Measurements from ENCODE around the gene MARCHF4.
A peak's percentile ranks its signal among the peaks of the same experiment; 100 is the strongest.

MARCHF4 gene

GRCh38 chr2:216413882-216414281 lies 41.6 kb upstream of the MARCHF4 start:
- TF ChIP-seq CTCF (conservative IDR thresholded peaks at IDR 0.05): no peak

GRCh38 chr2:216412022-216412999 lies 40.0 kb upstream of the MARCHF4 start, which contains the start of gene SMARCAL1:
SMARCAL1 (plus strand) TSS chr2:216412484; CDS start chr2:216414705, 2,221 bp downstream.
- H3K27ac ChIP-seq: peak within 1 kb of the TSS; percentile 90
- TF ChIP-seq CTCF (conservative IDR thresholded peaks at IDR 0.05): no peak

More at GRCh38 chr2:216413882-216414281, 41.6 kb upstream of the MARCHF4 start:
- no peak overlapping the region for H3K27ac ChIP-seq

GRCh38 chr2:216410550-216410949 lies 38.3 kb upstream of the MARCHF4 start:
- no peak for TF ChIP-seq CTCF (conservative IDR thresholded peaks at IDR 0.05)
- no peak overlapping the region for H3K27ac ChIP-seq

- TF ChIP-seq CTCF (conservative IDR thresholded peaks at IDR 0.05): no peak
Measured at GRCh38 chr2:216408426-216409290, 36.4 kb upstream of the MARCHF4 start.

GRCh38 chr2:216406826-216407225 lies 34.5 kb upstream of the MARCHF4 start:
- no peak for TF ChIP-seq CTCF (conservative IDR thresholded peaks at IDR 0.05)
- no peak overlapping the region for H3K27ac ChIP-seq

More at GRCh38 chr2:216408426-216409290, 36.4 kb upstream of the MARCHF4 start:
- no peak overlapping the region for H3K27ac ChIP-seq

GRCh38 chr2:216405588-216405987 lies 33.3 kb upstream of the MARCHF4 start:
- H3K27ac ChIP-seq: no peak overlapping the region
- TF ChIP-seq CTCF (conservative IDR thresholded peaks at IDR 0.05): no peak
